Naive thymus-derived CD4-positive, alpha-beta T cell (primary cell): Measurements from ENCODE around the gene TMEM88. TPM values are rescaled to one million over a fixed set of nuclear protein-coding genes. Genes with fewer than 3 reads are reported as not detected.
A peak's percentile ranks its signal among the peaks of the same experiment; 100 is the strongest.

Experiments used
- ATAC-seq: fragments of 150-1000 bp; cut with Tn5 transposase; 2 replicates; pipeline ENCODE4 v1.10.0; 2021; ENCODE audit warnings: mild to moderate bottlenecking, moderate library complexity
- CTCF ChIA-PET: fragments of 350-600 bp; sonication (Branson Sonifier 250); formaldehyde crosslinking; loops from one replicate; lab custom pipeline; 2021; ENCODE audit warnings: antibody characterized with exemption; lab: Charles Lee
- POLR2A ChIA-PET: fragments of 350-600 bp; sonication (Branson Sonifier 250); formaldehyde crosslinking; loops from one replicate; lab custom pipeline; 2021; ENCODE audit warnings: antibody characterized with exemption, inconsistent platforms; lab: Charles Lee
- DNase-seq, 9 donors: peaks; one replicate each; pipeline versions ENCODE4 v3.0.0 to v3.0.0-alpha.2; 2020 to 2022; ENCODE audit warnings: mixed read lengths in 1 of 9
- H3K27ac ChIP-seq: one replicate; pipeline ENCODE4 v1.7.0; 2013; ENCODE audit warnings: mild to moderate bottlenecking, low read depth, low read length, moderate library complexity
- H3K27me3 ChIP-seq, 2 donors: one replicate each; pipeline ENCODE4 v1.7.0; 2013; ENCODE audit warnings: low read length in 2 of 2, mild to moderate bottlenecking in 2 of 2, moderate library complexity in 2 of 2; ENCODE audit not compliant: control insufficient read depth in 2 of 2, insufficient read depth in 2 of 2
- H3K36me3 ChIP-seq, 3 experiments: 1 replicate in 2 of 3; 2 replicates in 1 of 3; pipeline ENCODE4 v1.7.0; 2013; ENCODE audit warnings: low read length in 3 of 3, mild to moderate bottlenecking in 3 of 3, moderate library complexity in 1 of 3; ENCODE audit not compliant: insufficient read depth in 3 of 3, control insufficient read depth in 2 of 3
- H3K4me1 ChIP-seq, 2 donors: one replicate each; pipeline ENCODE4 v1.7.0; 2013; ENCODE audit warnings: low read length in 2 of 2, mild to moderate bottlenecking in 2 of 2, moderate library complexity in 1 of 2; ENCODE audit not compliant: control insufficient read depth in 2 of 2, insufficient read depth in 2 of 2
- H3K4me3 ChIP-seq: 2 replicates; pipeline ENCODE4 v1.7.0; 2013; ENCODE audit warnings: mild to moderate bottlenecking, low read length
- H3K9me3 ChIP-seq, 3 experiments: 1 replicate in 2 of 3; 2 replicates in 1 of 3; pipeline ENCODE4 v1.7.0; 2013; ENCODE audit warnings: low read length in 3 of 3; ENCODE audit not compliant: control insufficient read depth in 2 of 3
- H3K27ac Mint-ChIP-seq, 9 donors: one replicate each; pipeline ENCODE4 v1.8.0; 2020 to 2022; ENCODE audit warnings: mixed read lengths in 9 of 9, mild to moderate bottlenecking in 8 of 9, moderate library complexity in 5 of 9, inconsistent platforms in 2 of 9
- H3K27me3 Mint-ChIP-seq, 5 donors: one replicate each; pipeline ENCODE4 v1.8.0; 2021 to 2022; ENCODE audit warnings: mixed read lengths in 5 of 5, mild to moderate bottlenecking in 1 of 5
- H3K36me3 Mint-ChIP-seq, 5 donors: one replicate each; pipeline ENCODE4 v1.8.0; 2020 to 2022; ENCODE audit warnings: mixed read lengths in 5 of 5, mild to moderate bottlenecking in 3 of 5, inconsistent platforms in 1 of 5
- H3K4me1 Mint-ChIP-seq, 7 donors: one replicate each; pipeline ENCODE4 v1.8.0; 2020 to 2022; ENCODE audit warnings: mixed read lengths in 7 of 7, mild to moderate bottlenecking in 3 of 7, inconsistent platforms in 1 of 7
- H3K4me3 Mint-ChIP-seq, 10 donors: one replicate each; pipeline ENCODE4 v1.8.0; 2020 to 2022; ENCODE audit warnings: mild to moderate bottlenecking in 10 of 10, mixed read lengths in 10 of 10, moderate library complexity in 6 of 10, inconsistent platforms in 2 of 10
- H3K9me3 Mint-ChIP-seq, 11 donors: one replicate each; pipeline ENCODE4 v1.8.0; 2020 to 2022; ENCODE audit warnings: mixed read lengths in 11 of 11, mild to moderate bottlenecking in 4 of 11, inconsistent platforms in 1 of 11, moderate library complexity in 1 of 11
- intact Hi-C, 2 donors: fragments of 100-400 bp; cut with micrococcal nuclease; formaldehyde crosslinking; loops; one replicate each; pipeline ENCODE4 v1.15.1; 2023
- polyA plus RNA-seq, 2 donors: library from polyadenylated mRNA; unstranded; fragments of 300-500 nt; fragmentation: Illumina TruSeq; gene quantifications; one replicate each; pipeline ENCODE4 v1.2.3, GENCODE V29; 2021
- total RNA-seq, 6 experiments: library from RNA in 5 of 6; stranded (reverse) in 5 of 6; gene quantifications; 1 replicate in 5 of 6; 2 replicates in 1 of 6; pipeline ENCODE4 v1.2.3 and lab custom pipeline; 2021 to 2026

TMEM88 gene
- total and polyA plus RNA-seq, 7 experiments from 2014 or later, result 0.70 to 32.7 (median 11.6) TPM; not detected in 2

GRCh38 chr17:7855660-7856010 is 769 bp downstream of the TMEM88 start:
- no peaks in the 10 kb centered on the region for H3K9me3 ChIP-seq
- Mint-ChIP-seq H3K27me3 (no peaks in the 10 kb centered on the region), H3K9me3 (no peaks in the 10 kb centered on the region), H3K36me3 (peaks cover 2 to 9% (median 4%) of the 10 kb centered on the region in 5 donors), H3K27ac (peak overlapping the region in 2 of 9 donors; percentile 31 to 58), H3K4me1 (peaks cover 0 to 21% (median 15%) of the 10 kb centered on the region in 7 donors), H3K4me3 (no peak overlapping the region)
- no peaks in the 10 kb centered on the region for H3K27me3 ChIP-seq
- no peak overlapping the region for H3K4me3 ChIP-seq
- peaks cover 34 to 41% of the 10 kb centered on the region in 2 donors for H3K4me1 ChIP-seq
- H3K27ac ChIP-seq, result no peak overlapping the region
- H3K36me3 ChIP-seq, result peaks cover 0 to 14% (median 5%) of the 10 kb centered on the region in 3 experiments
- DNase-seq (peak in 1 of 9 donors; percentile 29), ATAC-seq (no peak)
- ChIA-PET CTCF (no interaction called here), POLR2A (interaction anchor here (0.6 to 2.9 kb wide), 5 partner anchors 11 to 33 kb away, joined by 4 to 83 read pairs (median 6); partner anchors contain the start of genes CHD3 and KDM6B)
- intact Hi-C loops, result loop anchor here (2.0 to 5.0 kb wide), 5 partner anchors 67 to 527 kb away; partner anchors contain the start of gene RPL26 (in 1 of the 2)

GRCh38 chr17:7856011-7856810 is 1.3 kb downstream of the TMEM88 start:
- Histone ChIP-seq H3K4me3 (peak overlapping the region; percentile 70), H3K27me3 (no peaks in the 10 kb centered on the region), H3K9me3 (no peaks in the 10 kb centered on the region), H3K4me1 (peaks cover 30 to 35% of the 10 kb centered on the region in 2 donors), H3K36me3 (peaks cover 0 to 14% (median 5%) of the 10 kb centered on the region in 3 experiments), H3K27ac (peak overlapping the region; percentile 83)
- DNase-seq (peak in 2 of 9 donors; percentile 11 to 50), ATAC-seq (no peak)
- Mint-ChIP-seq H3K36me3 (peaks cover 2 to 9% (median 4%) of the 10 kb centered on the region in 5 donors), H3K9me3 (no peaks in the 10 kb centered on the region), H3K27me3 (no peaks in the 10 kb centered on the region), H3K27ac (no peak overlapping the region), H3K4me3 (no peak overlapping the region), H3K4me1 (peaks cover 0 to 20% (median 11%) of the 10 kb centered on the region in 7 donors)
- ChIA-PET CTCF (interaction anchor here (0.7 to 1.3 kb wide), 10 partner anchors 17 to 203 kb away, joined by 3 to 10 read pairs (median 4); partner anchors contain the start of gene KDM6B), POLR2A (interaction anchor here (0.6 to 2.9 kb wide), 18 partner anchors 8 to 342 kb away, joined by 3 to 83 read pairs (median 5); partner anchors contain the start of genes CHD3, CNTROB, KDM6B and RNF227)
- intact Hi-C loops, result loop anchor here (2.0 to 5.0 kb wide), 5 partner anchors 67 to 526 kb away; partner anchors contain the start of gene RPL26 (in 1 of the 2)

GRCh38 chr17:7856811-7857712 is 2.2 kb downstream of the TMEM88 start, which contains the start of gene NAA38:
Gene NAA38 (minus strand): TSS chr17:7857559. CDS start chr17:7857463, 96 bp downstream.
- intact Hi-C loops, result loop anchor here (1.0 to 5.0 kb wide), 16 partner anchors 13 to 618 kb away; partner anchors contain the start of genes CNTROB (in 2 of the 2), WRAP53 (in 2 of the 2), ALOXE3 (in 1 of the 2) and KDM6B (in 1 of the 2)
- no peak within 1 kb of the TSS for H3K4me3 Mint-ChIP-seq
- peaks cover 26 to 27% of the 10 kb centered on the region in 2 donors for H3K4me1 ChIP-seq
- peak within 1 kb of the TSS; percentile 70 for H3K4me3 ChIP-seq
- H3K4me1 Mint-ChIP-seq, result peaks cover 0 to 16% (median 6%) of the 10 kb centered on the region in 7 donors
- DNase-seq (peak; percentile 81 to 99 (median 97)), ATAC-seq (peak; percentile 87)
- H3K36me3 Mint-ChIP-seq, result peaks cover 2 to 9% (median 4%) of the 10 kb centered on the region in 5 donors
- no peak within 1 kb of the TSS for H3K27ac Mint-ChIP-seq
- H3K36me3 ChIP-seq, result peaks cover 0 to 12% (median 5%) of the 10 kb centered on the region in 3 experiments
- H3K9me3 Mint-ChIP-seq, result no peaks in the 10 kb centered on the region
- H3K27ac ChIP-seq, result peak within 1 kb of the TSS; percentile 83
- POLR2A ChIA-PET, result interaction anchor here (0.6 to 2.9 kb wide), 26 partner anchors 9 to 638 kb away, joined by 3 to 83 read pairs (median 4); partner anchors contain the start of genes CHD3, CNTROB, DLG4 and KDM6B
- no peaks in the 10 kb centered on the region for H3K27me3 Mint-ChIP-seq
- no peaks in the 10 kb centered on the region for H3K9me3 ChIP-seq
- CTCF ChIA-PET, result interaction anchor here (0.6 to 1.3 kb wide), 19 partner anchors 10 to 203 kb away, joined by 3 to 10 read pairs (median 3); partner anchors contain the start of genes CNTROB, KDM6B and TRAPPC1
- H3K27me3 ChIP-seq, result no peaks in the 10 kb centered on the region

DNA sequence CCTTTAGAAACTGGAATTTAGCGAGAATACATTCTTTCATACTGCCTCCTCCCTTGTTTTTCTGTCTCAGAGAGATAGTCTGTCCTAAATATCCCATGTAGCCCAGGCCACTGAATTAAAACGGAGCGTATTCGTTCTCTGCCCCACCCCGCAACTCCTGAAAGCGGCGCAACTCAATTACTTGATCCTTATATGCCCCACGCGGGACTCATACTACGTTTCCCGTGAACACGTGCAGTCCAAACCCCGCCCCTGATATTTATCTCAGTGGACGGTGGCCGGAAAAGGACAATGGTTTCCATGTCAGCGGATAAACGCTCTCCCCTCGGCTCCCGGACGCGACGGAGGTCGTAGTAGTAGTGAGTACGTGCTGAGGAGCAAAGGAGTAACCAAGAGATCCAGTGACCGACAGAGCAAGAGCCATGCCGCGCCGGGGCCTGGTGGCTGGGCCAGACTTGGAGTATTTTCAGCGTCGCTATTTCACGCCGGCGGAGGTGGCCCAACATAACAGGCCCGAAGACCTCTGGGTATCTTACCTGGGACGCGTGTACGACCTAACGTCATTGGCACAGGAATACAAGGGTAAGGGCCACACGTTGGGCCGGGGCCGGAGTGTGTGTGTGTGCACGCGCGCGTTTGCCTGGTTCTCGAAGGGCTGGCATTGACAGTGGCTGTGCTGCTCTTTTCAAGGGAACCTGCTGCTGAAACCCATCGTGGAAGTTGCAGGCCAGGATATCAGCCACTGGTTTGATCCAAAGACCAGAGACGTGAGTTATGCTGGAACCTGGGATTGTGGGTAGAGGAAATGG is 3.1 kb downstream of the TMEM88 start, which contains the start of gene CYB5D1:
CYB5D1 (plus strand) TSS at position 291 of the 809 bp plus-strand sequence; CDS start at position 423, 132 bp downstream.
- Histone ChIP-seq H3K36me3 (peaks cover 0 to 3% (median 1%) of the 10 kb centered on the region in 3 experiments), H3K4me1 (peaks cover 24 to 28% of the 10 kb centered on the region in 2 donors), H3K27me3 (no peaks in the 10 kb centered on the region), H3K4me3 (peak within 1 kb of the TSS; percentile 70), H3K9me3 (no peaks in the 10 kb centered on the region), H3K27ac (peak within 1 kb of the TSS; percentile 83)
- Mint-ChIP-seq H3K9me3 (no peaks in the 10 kb centered on the region), H3K4me1 (peaks cover 5 to 18% (median 9%) of the 10 kb centered on the region in 7 donors), H3K27me3 (no peaks in the 10 kb centered on the region), H3K4me3 (no peak within 1 kb of the TSS), H3K27ac (peak within 1 kb of the TSS in 1 of 9 donors; percentile 67), H3K36me3 (peaks cover 2 to 9% (median 4%) of the 10 kb centered on the region in 5 donors)
- CTCF ChIA-PET, result interaction anchor here (0.8 to 1.3 kb wide), 13 partner anchors 16 to 202 kb away, joined by 3 to 10 read pairs (median 4); partner anchors contain the start of genes CNTROB, KDM6B and TRAPPC1
- POLR2A ChIA-PET, result interaction anchor here (0.6 to 2.9 kb wide), 22 partner anchors 9 to 639 kb away, joined by 3 to 83 read pairs (median 4); partner anchors contain the start of genes CHD3, CNTROB, DLG4 and KDM6B
- DNase-seq, result peak; percentile 70 to 95 (median 92)
- intact Hi-C loops, result loop anchor here (1.0 to 5.0 kb wide), 16 partner anchors 14 to 619 kb away; partner anchors contain the start of genes CNTROB (in 2 of the 2), WRAP53 (in 2 of the 2), ALOXE3 (in 1 of the 2) and KDM6B (in 1 of the 2)
- ATAC-seq, result peak; percentile 68

- DNase-seq (peak in 1 of 9 donors; percentile 46), ATAC-seq (no peak)
- peak overlapping the region; percentile 83 for H3K27ac ChIP-seq
- no peaks in the 10 kb centered on the region for H3K27me3 Mint-ChIP-seq
- H3K27ac Mint-ChIP-seq, result no peak overlapping the region
- ChIA-PET POLR2A (interaction anchor here (0.8 kb wide), 2 partner anchors 11 to 373 kb away, joined by 3 to 4 read pairs; no protein-coding TSS in a partner anchor), CTCF (interaction anchor here (1.0 to 9.1 kb wide), 3 partner anchors 57 to 198 kb away, joined by 3 to 133 read pairs (median 4); no protein-coding TSS in a partner anchor)
- H3K4me3 Mint-ChIP-seq, result no peak overlapping the region
- no peaks in the 10 kb centered on the region for H3K36me3 ChIP-seq
- no peaks in the 10 kb centered on the region for H3K9me3 Mint-ChIP-seq
- peaks cover 2 to 9% (median 4%) of the 10 kb centered on the region in 5 donors for H3K36me3 Mint-ChIP-seq
- H3K27me3 ChIP-seq, result no peaks in the 10 kb centered on the region
- intact Hi-C loops, result loop anchor here in 1 of 2 donors (5.0 kb wide), 3 partner anchors 286 to 524 kb away; partner anchors contain the start of gene RPL26
- peaks cover 5 to 20% (median 10%) of the 10 kb centered on the region in 7 donors for H3K4me1 Mint-ChIP-seq
- H3K4me1 ChIP-seq, result peaks cover 24 to 28% of the 10 kb centered on the region in 2 donors
- H3K4me3 ChIP-seq, result peak overlapping the region; percentile 70
- no peaks in the 10 kb centered on the region for H3K9me3 ChIP-seq
Observed at GRCh38 chr17:7858522-7858810, 3.6 kb downstream of the TMEM88 start.
